Thymus (tissue), 11 donors: ENCODE results near the gene U2AF2. TPM values are rescaled to one million over a fixed set of nuclear protein-coding genes. Genes with fewer than 3 reads are reported as not detected.

Experiments used
- DNase-seq, 9 donors: peaks; one replicate each; pipeline ENCODE4 v3.0.0-alpha.2; 2013; ENCODE audit warnings: low spot score in 9 of 9, low read depth in 6 of 9, missing footprints in 1 of 9
- H3K27ac ChIP-seq, 2 donors: one replicate each; pipeline ENCODE4 v1.5.1; 2013; ENCODE audit warnings: control low read depth in 1 of 2, low read depth in 1 of 2, low read length in 1 of 2, mild to moderate bottlenecking in 1 of 2, moderate library complexity in 1 of 2
- H3K27me3 ChIP-seq, 2 donors: one replicate each; pipeline ENCODE4 v1.5.1; 2013; ENCODE audit warnings: low read length in 1 of 2; ENCODE audit not compliant: control insufficient read depth in 2 of 2, insufficient read depth in 1 of 2
- H3K36me3 ChIP-seq, 2 donors: one replicate each; pipeline ENCODE4 v1.5.1; 2013; ENCODE audit warnings: low read length in 1 of 2, mild to moderate bottlenecking in 1 of 2, moderate library complexity in 1 of 2; ENCODE audit not compliant: control insufficient read depth in 2 of 2, insufficient read depth in 2 of 2
- H3K4me1 ChIP-seq, 2 donors: one replicate each; pipeline ENCODE4 v1.5.1; 2013; ENCODE audit warnings: low read length in 2 of 2; ENCODE audit not compliant: control insufficient read depth in 2 of 2, insufficient read depth in 2 of 2
- H3K4me3 ChIP-seq, 2 donors: one replicate each; pipeline ENCODE4 v1.5.1; 2013; ENCODE audit warnings: low read length in 2 of 2, control low read depth in 1 of 2, mild to moderate bottlenecking in 1 of 2
- H3K9me3 ChIP-seq, 2 donors: one replicate each; pipeline ENCODE4 v1.5.1; 2013; ENCODE audit warnings: low read length in 1 of 2, mild to moderate bottlenecking in 1 of 2; ENCODE audit not compliant: control insufficient read depth in 2 of 2, insufficient read depth in 1 of 2
- WGBS: extraction: QIAGEN DNeasy Blood & Tissue Kit; methylation state at CpG from one replicate; pipeline ENCODE4 v1.1.7; 2013; 5-methylcytosine and 5-hydroxymethylcytosine counted together
- polyA plus RNA-seq: library from polyadenylated mRNA; stranded (reverse); fragments of 200-250 nt; gene quantifications from one replicate; pipeline ENCODE4 v1.2.3, GENCODE V29; 2013
- total RNA-seq: library from RNA; stranded (reverse); fragments of 120-200 nt; gene quantifications from one replicate; pipeline ENCODE4 v1.2.4, GENCODE V29; 2013
- donor health status: healthy.

U2AF2 gene
- total and polyA plus RNA-seq, 2 donors = 123 to 137 TPM

- peaks cover 0 to 3% of the 10 kb centered on the region in 2 donors for H3K36me3 ChIP-seq
- H3K27me3 ChIP-seq = no peaks in the 10 kb centered on the region
- no peaks in the 10 kb centered on the region for H3K9me3 ChIP-seq
- peaks cover 11 to 32% of the 10 kb centered on the region in 2 donors for H3K4me1 ChIP-seq
- H3K27ac ChIP-seq = no peak overlapping the region
- no peak overlapping the region for H3K4me3 ChIP-seq
- WGBS = 98% methylated on average over 17 of the region's 17 CpGs
- DNase-seq = no peak
Observed at GRCh38 chr19:55650602-55651230, 4.1 kb upstream of the U2AF2 start.

GRCh38 chr19:55651236-55651635, 3.6 kb upstream of the U2AF2 start:
- H3K4me1 ChIP-seq = peaks cover 16 to 36% of the 10 kb centered on the region in 2 donors
- 95% methylated on average over 18 of the region's 18 CpGs for WGBS
- H3K9me3 ChIP-seq = no peaks in the 10 kb centered on the region
- H3K27me3 ChIP-seq = no peaks in the 10 kb centered on the region
- peaks cover 0 to 3% of the 10 kb centered on the region in 2 donors for H3K36me3 ChIP-seq
- H3K27ac ChIP-seq = no peak overlapping the region
- no peak for DNase-seq
- H3K4me3 ChIP-seq = no peak overlapping the region

- no peak overlapping the region for H3K4me3 ChIP-seq
- DNase-seq = no peak
- H3K27ac ChIP-seq = no peak overlapping the region
- H3K4me1 ChIP-seq = peaks cover 21 to 41% of the 10 kb centered on the region in 2 donors
- no peaks in the 10 kb centered on the region for H3K27me3 ChIP-seq
- WGBS = 94% methylated on average over 71 of the region's 71 CpGs
- peaks cover 0 to 12% of the 10 kb centered on the region in 2 donors for H3K36me3 ChIP-seq
- H3K9me3 ChIP-seq = no peaks in the 10 kb centered on the region
Observed at GRCh38 chr19:55652311-55653128, 2.3 kb upstream of the U2AF2 start.

- Histone ChIP-seq H3K36me3 (peaks cover under 1 to 18% of the 10 kb centered on the region in 2 donors), H3K4me1 (peaks cover 17 to 42% of the 10 kb centered on the region in 2 donors), H3K27ac (peak overlapping the region; percentile 97 to 100), H3K4me3 (peak overlapping the region; percentile 89 to 97), H3K27me3 (no peaks in the 10 kb centered on the region), H3K9me3 (no peaks in the 10 kb centered on the region)
- DNase-seq = peak; percentile 98 to 100 (median 99)
- under 1% methylated on average over 57 of the region's 57 CpGs for WGBS
Observed at GRCh38 chr19:55653651-55654322, 1.0 kb upstream of the U2AF2 start.

GRCh38 chr19:55654323-55654867, 440 bp upstream of the U2AF2 start:
- Histone ChIP-seq H3K4me3 (peak overlapping the region; percentile 89 to 97), H3K27me3 (no peaks in the 10 kb centered on the region), H3K9me3 (no peaks in the 10 kb centered on the region), H3K36me3 (peaks cover 7 to 22% of the 10 kb centered on the region in 2 donors), H3K27ac (peak overlapping the region; percentile 97 to 100), H3K4me1 (peaks cover 14 to 36% of the 10 kb centered on the region in 2 donors)
- WGBS = under 1% methylated on average over 52 of the region's 52 CpGs
- peak; percentile 99 to 100 (median 100) for DNase-seq

- under 1% methylated on average over 19 of the region's 19 CpGs for WGBS
- H3K4me3 ChIP-seq = peak overlapping the region; percentile 89 to 97
- peak overlapping the region; percentile 100 for H3K27ac ChIP-seq
- H3K9me3 ChIP-seq = no peaks in the 10 kb centered on the region
- no peaks in the 10 kb centered on the region for H3K27me3 ChIP-seq
- no peak for DNase-seq
- peaks cover 14 to 32% of the 10 kb centered on the region in 2 donors for H3K4me1 ChIP-seq
- peaks cover 19 to 35% of the 10 kb centered on the region in 2 donors for H3K36me3 ChIP-seq
Observed at GRCh38 chr19:55655648-55656040, 809 bp downstream of the U2AF2 start.

- Histone ChIP-seq H3K9me3 (no peaks in the 10 kb centered on the region), H3K4me3 (peak overlapping the region; percentile 89 to 97), H3K36me3 (peaks cover 28 to 43% of the 10 kb centered on the region in 2 donors), H3K27me3 (no peaks in the 10 kb centered on the region), H3K27ac (no peak overlapping the region), H3K4me1 (peaks cover 14 to 32% of the 10 kb centered on the region in 2 donors)
- 72% methylated on average over 7 of the region's 7 CpGs for WGBS
- no peak for DNase-seq
Observed at GRCh38 chr19:55656552-55656951, 1.7 kb downstream of the U2AF2 start.

GRCh38 chr19:55656988-55657747, 2.3 kb downstream of the U2AF2 start:
- Histone ChIP-seq H3K27me3 (no peaks in the 10 kb centered on the region), H3K36me3 (peaks cover 34 to 47% of the 10 kb centered on the region in 2 donors), H3K4me3 (peak overlapping the region in 1 of 2 donors; percentile 7), H3K4me1 (peaks cover 14 to 32% of the 10 kb centered on the region in 2 donors), H3K9me3 (no peaks in the 10 kb centered on the region), H3K27ac (no peak overlapping the region)
- DNase-seq = no peak
- WGBS = 75% methylated on average over 18 of the region's 18 CpGs
